BLaER1 treated with 17β-estradiol and CSF1 and Interleukin-3, amounts not matched to agents 10 nM and 100 nM (cell line): ENCODE results near the gene DIP2A.
A peak's percentile ranks its signal among the peaks of the same experiment; 100 is the strongest.

Source experiments
- H3K27ac ChIP-seq, 11 experiments: shearing (Covaris generic); formaldehyde crosslinking; 2 replicates each; pipeline ENCODE4 v1.8.1; 2022
- H3K27me3 ChIP-seq, 11 experiments: shearing (Covaris generic); formaldehyde crosslinking; 2 replicates each; pipeline ENCODE4 v1.8.1; 2022
- H3K36me3 ChIP-seq, 11 experiments: shearing (Covaris generic); formaldehyde crosslinking; 2 replicates each; pipeline ENCODE4 v1.8.1; 2022
- H3K4me1 ChIP-seq, 10 experiments: shearing (Covaris generic); formaldehyde crosslinking; 2 replicates each; pipeline ENCODE4 v1.8.1; 2022
- H3K4me2 ChIP-seq, 11 experiments: shearing (Covaris generic); formaldehyde crosslinking; 2 replicates each; pipeline ENCODE4 v1.8.1; 2022
- H3K4me3 ChIP-seq, 10 experiments: shearing (Covaris generic); formaldehyde crosslinking; 2 replicates each; pipeline ENCODE4 v1.8.1; 2022
- H3K9ac ChIP-seq, 11 experiments: shearing (Covaris generic); formaldehyde crosslinking; 2 replicates each; pipeline ENCODE4 v1.8.1; 2022
- H3K9me3 ChIP-seq, 11 experiments: shearing (Covaris generic); formaldehyde crosslinking; replicated peaks in 1 of 11; 2 replicates each; pipeline ENCODE4 v1.8.1; 2022
- H4K20me1 ChIP-seq, 11 experiments: shearing (Covaris generic); formaldehyde crosslinking; 2 replicates each; pipeline ENCODE4 v1.8.1; 2022
- Cebpa-rat ChIP-seq, 11 experiments: shearing (Covaris generic); IDR thresholded peaks; 2 replicates each; pipeline ENCODE4 v1.8.1; 2022

The DIP2A gene

GRCh38 chr21:46544824-46545223 lies 86.1 kb downstream of the DIP2A start:
- no peak overlapping the region for H3K9ac ChIP-seq
- H3K9me3 ChIP-seq: peaks cover 0 to 12% (median 4%) of the 10 kb centered on the region in 11 experiments; a peak in 7 of 22 replicates
- H3K4me3 ChIP-seq: no peak overlapping the region
- H3K27ac ChIP-seq: no peak overlapping the region
- peaks cover 0 to 5% (median 0%) of the 10 kb centered on the region in 11 experiments; a peak in 3 of 22 replicates for H4K20me1 ChIP-seq
- H3K36me3 ChIP-seq: peaks cover 83 to 100% (median 95%) of the 10 kb centered on the region in 11 experiments
- H3K4me1 ChIP-seq: 0 out of 20 replicates have a peak, but pooled peaks cover 0 to 4% (median 0%) of the 10 kb centered on the region in 10 experiments
- H3K4me2 ChIP-seq: no peak overlapping the region
- TF ChIP-seq Cebpa-rat (IDR thresholded peaks at IDR 0.05): no peak
- H3K27me3 ChIP-seq: no peaks in the 10 kb centered on the region

GRCh38 chr21:46545363-46545762 lies 86.7 kb downstream of the DIP2A start:
- H4K20me1 ChIP-seq: peaks cover 0 to 5% (median 0%) of the 10 kb centered on the region in 11 experiments; a peak in 2 of 22 replicates
- H3K4me2 ChIP-seq: no peak overlapping the region
- no peak for TF ChIP-seq Cebpa-rat (IDR thresholded peaks at IDR 0.05)
- H3K36me3 ChIP-seq: peaks cover 81 to 100% (median 95%) of the 10 kb centered on the region in 11 experiments
- no peak overlapping the region for H3K4me3 ChIP-seq
- no peaks in the 10 kb centered on the region for H3K27me3 ChIP-seq
- H3K27ac ChIP-seq: no peak overlapping the region
- H3K9ac ChIP-seq: no peak overlapping the region
- H3K9me3 ChIP-seq: peaks cover 0 to 12% (median 4%) of the 10 kb centered on the region in 11 experiments; a peak in 7 of 22 replicates
- H3K4me1 ChIP-seq: peaks cover 0 to 8% (median 0%) of the 10 kb centered on the region in 10 experiments; a peak in 1 of 20 replicates

DNA sequence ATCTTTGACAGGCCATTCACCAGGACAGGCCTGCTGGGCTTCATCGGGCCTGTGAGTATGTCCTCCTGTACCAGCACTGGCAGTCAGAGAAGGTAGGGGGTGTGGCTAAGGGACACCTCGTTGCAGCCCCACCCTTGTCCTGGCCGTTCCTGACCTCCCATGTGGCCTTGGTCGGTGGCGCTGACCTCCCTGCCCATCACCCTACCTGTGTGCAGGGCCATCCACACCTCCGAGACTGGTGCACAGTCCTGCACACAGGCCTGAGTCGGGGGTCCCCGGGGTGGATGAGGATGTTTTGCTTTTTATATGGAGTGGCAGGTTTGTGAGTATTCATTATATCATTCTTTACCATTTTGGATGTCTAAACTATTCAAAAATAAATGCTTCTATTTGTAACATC lies 87.2 kb downstream of the DIP2A start:
- peaks cover 86 to 100% (median 98%) of the 10 kb centered on the region in 11 experiments for H3K36me3 ChIP-seq
- H3K27me3 ChIP-seq: no peaks in the 10 kb centered on the region
- no peak overlapping the region for H3K4me3 ChIP-seq
- peaks cover 0 to 12% (median 4%) of the 10 kb centered on the region in 11 experiments; a peak in 7 of 22 replicates for H3K9me3 ChIP-seq
- no peak for TF ChIP-seq Cebpa-rat (IDR thresholded peaks at IDR 0.05)
- H3K9ac ChIP-seq: no peak overlapping the region
- H3K4me1 ChIP-seq: peaks cover 0 to 12% (median 0%) of the 10 kb centered on the region in 10 experiments; a peak in 1 of 20 replicates
- H3K27ac ChIP-seq: no peak overlapping the region
- no peak overlapping the region for H3K4me2 ChIP-seq
- H4K20me1 ChIP-seq: peaks cover 0 to 5% (median 0%) of the 10 kb centered on the region in 11 experiments; a peak in 2 of 22 replicates

- Histone ChIP-seq H3K4me1 (peaks cover 0 to 16% (median 1%) of the 10 kb centered on the region in 10 experiments; a peak in 9 of 20 replicates), H3K9me3 (peaks cover 0 to 12% (median 4%) of the 10 kb centered on the region in 11 experiments; a peak in 7 of 22 replicates), H3K36me3 (peaks cover 85 to 100% (median 95%) of the 10 kb centered on the region in 11 experiments), H4K20me1 (peaks cover 0 to 5% (median 0%) of the 10 kb centered on the region in 11 experiments; a peak in 3 of 22 replicates), H3K27ac (no peak overlapping the region), H3K4me3 (no peak overlapping the region), H3K4me2 (no peak overlapping the region), H3K27me3 (no peaks in the 10 kb centered on the region), H3K9ac (no peak overlapping the region)
- TF ChIP-seq Cebpa-rat (IDR thresholded peaks at IDR 0.05): no peak
Measured at GRCh38 chr21:46546799-46547198, 88.1 kb downstream of the DIP2A start.

DNA sequence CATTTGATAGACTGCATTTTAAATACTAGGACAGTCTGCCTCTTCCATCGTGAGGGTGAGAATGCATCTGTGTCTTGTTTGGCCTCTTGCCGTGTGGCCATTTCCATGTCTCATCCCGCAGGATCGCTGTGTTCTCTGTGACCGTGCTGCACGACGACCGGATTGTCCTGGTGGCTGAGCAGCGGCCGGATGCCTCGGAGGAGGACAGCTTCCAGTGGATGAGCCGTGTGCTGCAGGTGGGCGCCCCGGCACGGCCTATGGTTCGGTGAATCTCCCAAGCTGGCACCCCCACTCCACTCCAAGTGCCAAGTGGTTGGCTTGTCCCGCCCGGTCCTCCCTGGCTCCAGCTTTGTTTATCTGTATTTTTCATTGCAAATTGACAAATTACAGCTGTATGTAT lies 91.0 kb downstream of the DIP2A start:
- H3K27me3 ChIP-seq: no peaks in the 10 kb centered on the region
- TF ChIP-seq Cebpa-rat (IDR thresholded peaks at IDR 0.05): no peak
- no peak overlapping the region for H3K27ac ChIP-seq
- H3K4me3 ChIP-seq: no peak overlapping the region
- peaks cover 0 to 4% (median 0%) of the 10 kb centered on the region in 11 experiments; a peak in 2 of 22 replicates for H4K20me1 ChIP-seq
- peaks cover 0 to 12% (median 4%) of the 10 kb centered on the region in 11 experiments; a peak in 7 of 22 replicates for H3K9me3 ChIP-seq
- H3K36me3 ChIP-seq: peaks cover 79 to 96% (median 91%) of the 10 kb centered on the region in 11 experiments
- no peak overlapping the region for H3K9ac ChIP-seq
- H3K4me2 ChIP-seq: peak overlapping the region in 1 of 11 experiments; percentile 26; a peak in 1 of 22 replicates
- peaks cover 0 to 28% (median 4%) of the 10 kb centered on the region in 10 experiments; a peak in 10 of 20 replicates for H3K4me1 ChIP-seq

GRCh38 chr21:46550116-46550941 lies 91.6 kb downstream of the DIP2A start:
- Histone ChIP-seq H3K4me2 (0 out of 22 replicates have a peak overlapping the region, but pooled peaks of 1 of the 11 experiments have one; percentile 8), H3K4me1 (peaks cover 0 to 28% (median 4%) of the 10 kb centered on the region in 10 experiments; a peak in 10 of 20 replicates), H3K27me3 (no peaks in the 10 kb centered on the region), H3K36me3 (peaks cover 78 to 96% (median 90%) of the 10 kb centered on the region in 11 experiments), H3K27ac (no peak overlapping the region), H3K9me3 (peaks cover 0 to 12% (median 4%) of the 10 kb centered on the region in 11 experiments; a peak in 7 of 22 replicates), H3K9ac (no peak overlapping the region), H3K4me3 (no peak overlapping the region), H4K20me1 (peaks cover 0 to 4% (median 0%) of the 10 kb centered on the region in 11 experiments; a peak in 3 of 22 replicates)
- no peak for TF ChIP-seq Cebpa-rat (IDR thresholded peaks at IDR 0.05)

DNA sequence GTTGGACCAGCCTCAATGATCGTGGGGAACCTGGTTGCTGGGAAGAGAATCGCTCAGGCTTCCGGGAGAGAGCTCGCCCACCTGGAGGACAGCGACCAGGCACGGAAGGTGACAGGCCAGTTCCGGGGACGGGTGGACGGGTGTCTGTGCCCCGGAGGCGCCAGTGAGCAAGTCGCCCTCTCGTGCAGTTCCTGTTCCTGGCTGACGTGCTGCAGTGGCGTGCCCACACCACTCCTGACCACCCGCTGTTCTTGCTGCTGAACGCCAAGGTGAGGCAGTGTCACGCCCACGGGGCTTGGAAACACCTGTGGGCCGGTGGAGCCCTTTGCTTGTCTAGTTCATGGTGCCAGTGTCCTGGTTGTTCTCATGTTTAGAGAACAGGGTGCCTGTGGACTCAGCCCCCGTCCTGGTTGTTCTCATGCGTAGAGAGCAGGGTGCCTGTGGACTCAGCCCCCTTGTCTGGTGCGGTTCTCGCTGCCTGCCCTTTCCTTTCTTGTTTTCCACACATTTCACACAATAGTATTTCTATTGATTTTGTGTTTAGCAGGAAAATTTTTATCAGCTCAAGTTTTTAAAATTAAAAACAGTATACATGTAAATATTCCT lies 93.0 kb downstream of the DIP2A start:
- peak overlapping the region in 1 of 11 experiments; percentile 7; a peak in 1 of 22 replicates for H3K27ac ChIP-seq
- H3K9me3 ChIP-seq: peaks cover 0 to 12% (median 4%) of the 10 kb centered on the region in 11 experiments; a peak in 7 of 22 replicates
- peaks cover 0 to 4% (median 0%) of the 10 kb centered on the region in 11 experiments; a peak in 4 of 22 replicates for H4K20me1 ChIP-seq
- H3K27me3 ChIP-seq: no peaks in the 10 kb centered on the region
- H3K4me2 ChIP-seq: peak overlapping the region in 4 of 11 experiments; percentile 7 to 56 (median 17); a peak in 4 of 22 replicates
- peaks cover 72 to 96% (median 88%) of the 10 kb centered on the region in 11 experiments for H3K36me3 ChIP-seq
- H3K9ac ChIP-seq: peak overlapping the region in 1 of 11 experiments; percentile 50; a peak in 2 of 22 replicates
- peaks cover 0 to 28% (median 4%) of the 10 kb centered on the region in 10 experiments; a peak in 10 of 20 replicates for H3K4me1 ChIP-seq
- H3K4me3 ChIP-seq: no peak overlapping the region
- no peak for TF ChIP-seq Cebpa-rat (IDR thresholded peaks at IDR 0.05)

GRCh38 chr21:46552274-46552673 lies 93.6 kb downstream of the DIP2A start:
- Histone ChIP-seq H4K20me1 (peaks cover 0 to 4% (median 0%) of the 10 kb centered on the region in 11 experiments; a peak in 4 of 22 replicates), H3K9me3 (peaks cover 0 to 12% (median 4%) of the 10 kb centered on the region in 11 experiments; a peak in 7 of 22 replicates), H3K27me3 (no peaks in the 10 kb centered on the region), H3K4me3 (no peak overlapping the region), H3K9ac (peak overlapping the region in 1 of 11 experiments; percentile 50; a peak in 2 of 22 replicates), H3K4me1 (peaks cover 0 to 28% (median 4%) of the 10 kb centered on the region in 10 experiments; a peak in 11 of 20 replicates), H3K4me2 (peak overlapping the region in 4 of 11 experiments; percentile 7 to 56 (median 21); a peak in 4 of 22 replicates), H3K36me3 (peaks cover 73 to 96% (median 88%) of the 10 kb centered on the region in 11 experiments), H3K27ac (peak overlapping the region in 1 of 11 experiments; percentile 7; a peak in 1 of 22 replicates)
- TF ChIP-seq Cebpa-rat (IDR thresholded peaks at IDR 0.05): no peak
